SIG-M5 treated with dmso at 0.1 percent for 504 hours (cell line): Measurements from ENCODE around the gene DNAH17.

ENCODE experiments used
- DNase-seq: peaks from one replicate; lab custom pipeline; 2025; ENCODE audit not compliant: unreplicated experiment; lab: John Stamatoyannopoulos, UW

The DNAH17 gene

DNA sequence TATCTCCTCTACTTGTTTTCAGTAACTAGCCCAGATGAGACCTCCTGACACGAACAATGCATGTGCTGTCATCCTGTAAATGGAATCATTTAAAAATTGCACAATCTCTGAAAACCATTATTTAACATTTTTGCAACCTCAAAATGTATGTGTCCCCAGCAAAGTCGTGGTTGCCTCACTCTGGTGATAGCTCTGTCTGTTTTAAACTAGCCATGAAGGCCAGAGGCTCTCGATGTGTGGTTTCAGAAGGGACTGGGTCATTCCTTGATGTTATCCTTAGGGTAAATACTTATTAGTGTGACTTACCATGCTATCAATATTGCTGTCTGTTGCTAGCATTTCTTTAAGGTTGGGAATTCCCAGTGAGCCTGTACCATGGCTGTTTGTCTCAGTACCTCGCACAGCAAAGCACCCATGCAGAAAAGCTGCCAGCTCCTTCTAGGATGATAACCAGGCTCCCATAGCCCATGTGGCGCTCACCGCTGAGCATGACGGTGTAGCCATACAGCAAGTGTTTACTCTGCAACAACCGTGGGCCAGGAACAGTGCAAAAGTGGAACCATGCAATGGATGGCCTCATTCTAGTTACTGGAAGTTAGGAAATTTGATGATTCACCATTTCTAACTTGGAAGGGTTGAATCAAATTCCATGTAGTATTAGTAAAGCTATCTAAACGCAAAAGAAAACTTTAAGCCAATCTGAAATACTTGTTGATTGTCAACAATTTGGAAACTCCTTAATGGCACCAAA is 201.6 kb downstream of the DNAH17 start:
- peak; percentile 63 for DNase-seq

DNA sequence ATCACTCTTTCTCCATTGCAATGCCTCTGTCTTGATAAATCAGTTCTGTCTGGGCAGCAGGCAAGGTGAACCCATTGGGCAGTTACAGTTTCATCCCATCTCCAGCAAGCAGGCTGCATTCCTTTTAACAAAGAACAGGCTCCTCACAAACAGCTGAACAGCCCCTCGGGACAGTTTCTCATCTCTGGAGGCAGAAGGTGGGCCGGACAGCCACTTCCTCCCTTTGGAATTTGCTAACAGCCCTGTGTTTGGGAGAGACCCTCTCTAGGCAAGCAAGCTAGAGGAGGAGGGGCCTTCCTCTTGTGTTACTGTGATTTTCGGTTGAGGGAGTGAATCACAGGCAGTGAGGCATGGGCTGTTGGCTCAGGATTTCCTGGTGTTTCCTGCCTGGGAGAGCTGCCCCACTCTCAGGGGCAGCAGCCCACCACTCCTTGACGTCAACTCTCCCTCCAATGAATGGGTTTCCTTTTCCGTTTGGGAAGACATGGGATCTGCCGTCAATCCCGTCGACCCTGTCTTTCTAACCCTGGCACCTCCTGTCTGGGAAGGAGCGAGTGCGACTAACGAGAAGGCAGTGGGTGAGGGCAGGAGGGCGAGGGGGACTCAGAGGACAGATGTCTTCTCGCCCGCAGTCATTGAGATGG is 202.4 kb downstream of the DNAH17 start:
- no peak for DNase-seq

GRCh38 chr17:78374189-78374588 is 203.0 kb downstream of the DNAH17 start:
- DNase-seq = no peak
